Stimulated activated CD8-positive, alpha-beta memory T cell treated with anti-CD3 and anti-CD28 coated beads, Interleukin-4, amount 100 ng/mL, for 1 hour (primary cell): ENCODE data around the gene PPP2R5E.
"Not testable (repeated sequence)": the region's sequence is repeated elsewhere in the genome, so short reads cannot be mapped to it uniquely, and the experiment has no call there.

Experiments used
- DNase-seq, 2 donors: peaks; one replicate each; pipeline ENCODE4 v3.0.0-alpha.2; 2020; ENCODE audit warnings: low read depth in 2 of 2, low spot score in 1 of 2

The PPP2R5E gene

GRCh38 chr14:63522511-63522910 is 20.7 kb downstream of the PPP2R5E start:
- not testable (repeated sequence) for DNase-seq

GRCh38 chr14:63517354-63517753 is 25.8 kb downstream of the PPP2R5E start:
- DNase-seq = no peak

GRCh38 chr14:63515240-63515639 is 27.9 kb downstream of the PPP2R5E start:
- no peak for DNase-seq

- DNase-seq = no peak
Observed at GRCh38 chr14:63513756-63514155, 29.4 kb downstream of the PPP2R5E start.

- no peak for DNase-seq
Observed at GRCh38 chr14:63512861-63513260, 30.3 kb downstream of the PPP2R5E start.

- no peak for DNase-seq
Observed at GRCh38 chr14:63510538-63510937, 32.6 kb downstream of the PPP2R5E start.

- peak in 1 of 2 donors; percentile 9 for DNase-seq
Observed at GRCh38 chr14:63508033-63508432, 35.1 kb downstream of the PPP2R5E start.

- no peak for DNase-seq
Observed at GRCh38 chr14:63504648-63505047, 38.5 kb downstream of the PPP2R5E start.

GRCh38 chr14:63501429-63501828 is 41.7 kb downstream of the PPP2R5E start:
- DNase-seq = no peak

- DNase-seq = no peak
Observed at GRCh38 chr14:63499701-63500250, 43.4 kb downstream of the PPP2R5E start.

GRCh38 chr14:63496837-63497400 is 46.3 kb downstream of the PPP2R5E start:
- no peak for DNase-seq

GRCh38 chr14:63493246-63493645 is 49.9 kb downstream of the PPP2R5E start:
- no peak for DNase-seq

GRCh38 chr14:63492391-63492790 is 50.8 kb downstream of the PPP2R5E start:
- no peak for DNase-seq

GRCh38 chr14:63487724-63488123 is 55.5 kb downstream of the PPP2R5E start:
- no peak for DNase-seq

- no peak for DNase-seq
Observed at GRCh38 chr14:63486738-63487137, 56.4 kb downstream of the PPP2R5E start.

GRCh38 chr14:63483315-63483714 is 59.9 kb downstream of the PPP2R5E start:
- DNase-seq = no peak

- no peak for DNase-seq
Observed at GRCh38 chr14:63480599-63480998, 62.6 kb downstream of the PPP2R5E start.

GRCh38 chr14:63478437-63478852 is 64.7 kb downstream of the PPP2R5E start:
- DNase-seq = no peak

- DNase-seq = no peak
Observed at GRCh38 chr14:63478010-63478409, 65.2 kb downstream of the PPP2R5E start.

GRCh38 chr14:63477556-63477955 is 65.6 kb downstream of the PPP2R5E start:
- no peak for DNase-seq

GRCh38 chr14:63475761-63476160 is 67.4 kb downstream of the PPP2R5E start:
- DNase-seq = no peak

GRCh38 chr14:63474844-63475243 is 68.3 kb downstream of the PPP2R5E start:
- no peak for DNase-seq

- DNase-seq = no peak
Observed at GRCh38 chr14:63474111-63474510, 69.1 kb downstream of the PPP2R5E start.
